Measurements from ENCODE around the gene NFAM1. TPM values are rescaled to one million over a fixed set of nuclear protein-coding genes. Genes with fewer than 3 reads are reported as not detected.

NFAM1 gene
- polyA plus RNA-seq, 1 of the 3 experiments (the other 2 are of a cell fraction) = 0.02 TPM

- 46% methylated on average over 3 of the region's 7 CpGs for whole genome bisulfite sequencing (ENCODE audit: low lambda C conversion rate)
- CTCF ChIA-PET = interaction anchor here (1.4 kb wide), 2 partner anchors 16 to 60 kb away, joined by 3 to 5 read pairs; no protein-coding TSS in a partner anchor
- DNase-seq = no peak
- no peaks in the 10 kb centered on the region for H3F3A ChIP-seq (replicated peaks; ENCODE audit: insufficient read depth)
- H3K4me3 ChIP-seq (ENCODE audit: low read depth in 2 of 2, low read length in 1 of 2) = no peak overlapping the region
- no peaks in the 10 kb centered on the region for H3K9me2 ChIP-seq
- no peaks in the 10 kb centered on the region for H4K20me1 ChIP-seq (ENCODE audit: insufficient read depth)
- H3K9ac ChIP-seq = no peak overlapping the region
- H3K4me2 ChIP-seq = no peak overlapping the region
- no peaks in the 10 kb centered on the region for H3K9me3 ChIP-seq
- no peak overlapping the region for H2AFZ ChIP-seq (ENCODE audit: low read depth)
- no peaks in the 10 kb centered on the region for H3K27me3 ChIP-seq (ENCODE audit: insufficient read depth)
- no peak overlapping the region for H3K27ac ChIP-seq (ENCODE audit: low read depth in 2 of 2, low read length in 1 of 2)
- H3K36me3 ChIP-seq (replicated peaks in 1 of 2; ENCODE audit: control insufficient read depth in 1 of 2, insufficient read depth in 2 of 2, low read length in 1 of 2) = no peaks in the 10 kb centered on the region
- H3K4me1 ChIP-seq (ENCODE audit: control insufficient read depth in 1 of 2, insufficient read depth in 2 of 2, low read depth in 1 of 2, low read length in 1 of 2) = peaks cover 0 to 38% of the 10 kb centered on the region in 2 experiments; a peak in 1 of 4 replicates
- TF ChIP-seq TEAD4 (IDR thresholded peaks at IDR 0.05; ENCODE audit: borderline replicate concordance, insufficient read depth) (no peak), CHD2 (IDR thresholded peaks at IDR 0.05; ENCODE audit: low read length, partially characterized antibody) (no peak), MEF2A (IDR thresholded peaks at IDR 0.05; ENCODE audit: borderline replicate concordance, low read depth) (no peak)
- no peaks in the 10 kb centered on the region for H3K79me2 ChIP-seq (ENCODE audit: insufficient read depth)
- POLR2A ChIA-PET = no interaction called here
Observed at GRCh38 chr22:42383851-42384417, 48.3 kb downstream of the NFAM1 start.

- POLR2A ChIA-PET = no interaction called here
- Histone ChIP-seq H3K4me3 (ENCODE audit: low read depth in 2 of 2, low read length in 1 of 2) (no peak overlapping the region), H3K79me2 (ENCODE audit: insufficient read depth) (no peaks in the 10 kb centered on the region), H2AFZ (ENCODE audit: low read depth) (no peak overlapping the region), H3F3A (replicated peaks; ENCODE audit: insufficient read depth) (no peaks in the 10 kb centered on the region), H3K36me3 (replicated peaks in 1 of 2; ENCODE audit: control insufficient read depth in 1 of 2, insufficient read depth in 2 of 2, low read length in 1 of 2) (no peaks in the 10 kb centered on the region), H3K27me3 (ENCODE audit: insufficient read depth) (no peaks in the 10 kb centered on the region), H3K27ac (ENCODE audit: low read depth in 2 of 2, low read length in 1 of 2) (no peak overlapping the region), H3K9ac (no peak overlapping the region), H3K9me2 (no peaks in the 10 kb centered on the region), H3K9me3 (no peaks in the 10 kb centered on the region), H3K4me1 (ENCODE audit: control insufficient read depth in 1 of 2, insufficient read depth in 2 of 2, low read depth in 1 of 2, low read length in 1 of 2) (peaks cover 0 to 36% of the 10 kb centered on the region in 2 experiments; a peak in 1 of 4 replicates), H4K20me1 (ENCODE audit: insufficient read depth) (no peaks in the 10 kb centered on the region), H3K4me2 (no peak overlapping the region)
- DNase-seq = no peak
- TF ChIP-seq GATA2 (CRISPR knock-in tag; IDR thresholded peaks at IDR 0.05) = no peak
- TF ChIP-seq IRF3 (IDR thresholded peaks at IDR 0.05; ENCODE audit: low read depth, low read length) = no peak
- no peak for TF ChIP-seq RXRA (IDR thresholded peaks at IDR 0.05; ENCODE audit: borderline replicate concordance, low read depth)
- no peak for TF ChIP-seq TCF12 (IDR thresholded peaks at IDR 0.05)
- no peak for TF ChIP-seq CTCF (IDR thresholded peaks at IDR 0.05)
- TF ChIP-seq USF1 (IDR thresholded peaks at IDR 0.05; ENCODE audit: borderline replicate concordance, low read depth) = no peak
- no peak for TF ChIP-seq RAD21 (IDR thresholded peaks at IDR 0.05; ENCODE audit: low read length)
- no peak for TF ChIP-seq SIN3A (IDR thresholded peaks at IDR 0.05; ENCODE audit: borderline replicate concordance, low read depth, low read length)
- no peak for TF ChIP-seq FOXM1 (IDR thresholded peaks at IDR 0.05; ENCODE audit: low read depth)
- no peak for TF ChIP-seq MXI1 (IDR thresholded peaks at IDR 0.05; ENCODE audit: low read depth, low read length)
- no peak for TF ChIP-seq RCOR1 (IDR thresholded peaks at IDR 0.05; ENCODE audit: low read length)
- TF ChIP-seq CHD2 (IDR thresholded peaks at IDR 0.05; ENCODE audit: low read length, partially characterized antibody) = no peak
- TF ChIP-seq FOXJ3 (CRISPR knock-in tag; IDR thresholded peaks at IDR 0.05) = no peak
- no CpG with 5 or more reads among the region's 5 CpGs for WGBS (ENCODE audit: low lambda C conversion rate)
- CTCF ChIA-PET = interaction anchor here (1.4 kb wide), 1 partner anchor 60 kb away, joined by 3 read pairs; no protein-coding TSS in a partner anchor
Observed at GRCh38 chr22:42383287-42383686, 48.9 kb downstream of the NFAM1 start.

Measured in SK-N-SH (cell line).